HG03565 (cell line): Measurements from ENCODE around the gene DOCK4.

Experiments used
- ATAC-seq: cut with Tn5 transposase; IDR thresholded peaks from one replicate; pipeline ENCODE4 v1.9.1; 2021; ENCODE audit warnings: mild to moderate bottlenecking, moderate library complexity; ENCODE audit not compliant: unreplicated experiment

DOCK4 gene

GRCh38 chr7:112063974-112064373 is 142.2 kb downstream of the DOCK4 start:
- no peak for ATAC-seq

DNA sequence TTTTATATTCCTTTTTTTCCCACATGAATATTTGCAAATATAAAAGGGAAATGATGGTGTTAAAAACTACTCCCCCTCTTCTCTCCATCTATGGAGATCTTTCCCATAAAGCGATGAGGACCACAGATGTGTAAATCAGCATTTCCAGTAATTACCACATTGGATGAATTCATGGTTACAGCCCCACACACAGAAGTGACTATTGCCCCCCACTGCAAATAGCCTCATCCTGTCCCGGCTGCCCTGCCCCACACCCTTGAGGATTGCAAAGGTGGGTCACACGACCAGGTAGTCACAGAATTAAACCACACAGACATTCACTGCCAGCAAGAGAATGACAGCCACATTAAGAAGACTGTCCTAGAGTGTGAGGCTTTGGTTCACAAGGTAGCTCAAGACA is 145.1 kb downstream of the DOCK4 start:
- ATAC-seq = no peak

DNA sequence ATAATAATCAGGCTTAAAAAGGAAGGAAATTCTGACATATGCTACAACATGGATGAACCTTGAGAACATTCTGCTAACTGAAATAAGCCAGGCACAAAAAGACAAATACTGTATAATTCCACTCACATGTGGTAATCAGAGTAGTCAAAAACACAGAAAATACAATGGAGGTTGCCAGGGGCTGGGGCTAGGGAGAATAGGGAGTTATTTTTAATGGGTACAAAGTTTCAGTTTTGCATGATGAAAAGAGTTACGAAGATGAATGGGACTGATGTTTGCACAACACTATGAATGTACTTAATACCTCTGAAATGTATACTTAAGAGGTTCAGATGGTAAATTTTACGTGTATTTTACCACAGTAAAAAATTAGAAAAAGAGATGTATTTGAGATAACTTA is 145.6 kb downstream of the DOCK4 start:
- no peak for ATAC-seq

DNA sequence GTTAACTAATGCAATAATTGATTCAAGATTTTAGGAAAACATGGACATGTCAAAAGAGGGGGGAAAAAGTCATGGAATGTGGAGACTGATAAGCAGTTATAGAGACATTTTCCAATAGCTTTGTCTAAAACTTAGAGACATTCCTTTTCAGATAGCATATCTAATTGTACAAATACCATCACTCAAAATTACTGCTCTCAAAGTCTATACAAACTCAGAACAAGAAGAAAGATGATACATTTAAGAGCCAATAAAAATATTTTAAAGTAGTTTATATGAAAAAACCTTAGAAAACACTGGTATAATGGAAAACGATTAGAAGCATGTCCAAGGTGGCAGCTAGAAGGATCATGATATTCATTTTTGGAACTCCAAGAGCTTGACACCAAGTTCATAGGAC is 146.5 kb downstream of the DOCK4 start:
- ATAC-seq = no peak

GRCh38 chr7:112058686-112059085 is 147.5 kb downstream of the DOCK4 start:
- ATAC-seq = no peak

DNA sequence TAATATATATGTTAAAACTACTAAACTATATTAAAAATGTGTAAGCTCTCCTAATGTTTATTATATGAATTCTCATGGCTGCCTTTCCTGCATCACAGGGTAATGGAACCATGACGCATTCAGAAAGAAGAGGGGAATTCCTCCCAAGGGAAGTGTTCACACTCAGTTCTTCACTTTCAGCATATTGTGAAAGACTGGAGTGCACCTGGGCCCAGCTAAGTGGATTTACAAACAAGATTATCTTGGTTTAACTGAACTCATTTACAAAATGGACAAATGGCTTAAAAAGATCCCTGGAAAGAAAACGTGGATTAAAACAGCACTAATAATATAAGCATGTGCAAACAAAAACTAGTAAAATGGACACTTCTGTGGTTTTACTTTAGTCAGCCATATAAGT is 149.8 kb downstream of the DOCK4 start:
- peak; percentile 78 for ATAC-seq

- ATAC-seq = no peak
These were observed 152.5 kb downstream of the DOCK4 start for GRCh38 chr7:112053737-112054069.

DNA sequence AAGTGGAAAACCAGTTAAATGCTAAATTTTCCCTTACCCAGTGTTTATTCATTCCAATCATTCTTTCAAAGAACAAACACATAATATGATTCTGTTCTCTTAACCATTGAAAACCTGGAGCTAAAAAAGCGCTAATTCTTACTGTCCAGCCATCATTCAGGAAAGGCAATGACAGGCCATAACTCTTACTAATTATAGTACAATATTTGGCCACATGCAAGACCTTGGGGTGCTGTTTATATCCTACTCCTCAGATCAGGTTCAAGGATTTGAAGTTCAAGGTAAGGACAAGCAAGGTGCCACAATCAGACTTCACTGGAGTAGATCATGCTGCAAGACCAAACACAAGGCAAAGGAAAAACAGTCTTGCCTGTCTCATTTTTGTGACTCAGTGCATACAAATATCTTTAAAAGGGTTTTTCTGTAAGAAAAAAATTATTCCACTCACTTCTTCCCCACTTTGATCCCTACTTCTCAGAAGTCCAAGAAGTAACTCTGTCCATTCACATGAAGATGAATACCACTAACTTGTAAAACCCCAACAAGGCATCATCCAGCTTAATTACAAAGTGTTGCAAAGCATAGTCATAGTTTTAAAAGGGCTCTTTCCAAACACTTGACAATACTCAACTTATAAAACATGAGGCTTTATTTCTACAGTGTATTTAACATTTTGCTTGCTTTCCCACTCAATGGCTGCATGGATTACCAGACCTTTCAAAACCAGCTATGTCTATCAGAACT is 153.0 kb downstream of the DOCK4 start:
- no peak for ATAC-seq

DNA sequence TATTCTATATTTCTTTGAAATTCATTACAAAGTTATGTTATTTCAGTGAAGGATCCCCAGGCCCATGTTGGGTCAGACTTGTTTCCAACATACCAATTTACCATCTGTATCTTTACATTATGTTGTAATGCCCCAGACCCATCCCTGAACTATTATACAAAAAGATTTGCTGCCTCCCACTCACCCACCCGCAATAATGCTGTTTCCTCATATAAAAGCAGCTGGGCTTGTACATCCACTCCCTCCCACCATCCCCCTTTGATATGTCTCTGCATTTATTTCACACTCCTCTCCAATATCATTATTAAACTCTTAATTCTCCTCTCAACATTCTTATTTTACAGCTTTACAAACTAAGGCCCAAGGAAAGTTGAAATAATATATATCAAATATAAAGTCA is 153.7 kb downstream of the DOCK4 start:
- no peak for ATAC-seq

- ATAC-seq = no peak
These were observed 155.8 kb downstream of the DOCK4 start for GRCh38 chr7:112050250-112050881.

DNA sequence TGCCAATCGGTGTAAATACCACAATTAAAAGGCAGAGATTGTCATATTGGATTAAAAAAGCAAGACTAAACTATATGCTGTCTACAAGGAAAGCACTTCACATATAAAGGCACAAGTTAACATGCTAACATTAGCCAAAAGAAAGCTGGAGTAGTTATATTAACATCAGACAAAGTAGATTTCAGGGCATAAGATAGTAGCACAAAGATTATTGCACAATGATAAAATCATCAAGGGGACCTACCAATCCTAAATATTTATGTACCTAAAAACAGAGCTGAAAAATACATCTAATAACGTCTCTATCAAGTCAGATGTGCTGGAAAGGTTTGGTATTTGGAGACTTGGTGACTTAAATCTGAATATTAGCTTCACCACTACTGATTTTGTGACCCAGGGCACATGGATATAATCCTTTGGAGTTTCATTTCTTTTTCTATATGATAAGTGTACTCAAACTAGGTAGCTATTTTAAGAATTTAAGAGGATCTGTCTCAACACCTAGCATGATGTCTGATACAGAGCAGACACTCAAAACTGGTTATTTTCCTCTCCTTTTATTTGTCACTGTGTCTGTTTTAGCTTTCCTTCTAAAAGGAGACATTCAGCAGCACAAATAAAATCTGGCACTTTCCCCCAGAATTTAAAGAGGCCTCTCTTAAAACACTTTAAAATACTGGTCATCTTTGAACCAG is 156.5 kb downstream of the DOCK4 start:
- no peak for ATAC-seq

GRCh38 chr7:112047421-112047820 is 158.8 kb downstream of the DOCK4 start:
- no peak for ATAC-seq

- no peak for ATAC-seq
These were observed 161.0 kb downstream of the DOCK4 start for GRCh38 chr7:112045222-112045621.

DNA sequence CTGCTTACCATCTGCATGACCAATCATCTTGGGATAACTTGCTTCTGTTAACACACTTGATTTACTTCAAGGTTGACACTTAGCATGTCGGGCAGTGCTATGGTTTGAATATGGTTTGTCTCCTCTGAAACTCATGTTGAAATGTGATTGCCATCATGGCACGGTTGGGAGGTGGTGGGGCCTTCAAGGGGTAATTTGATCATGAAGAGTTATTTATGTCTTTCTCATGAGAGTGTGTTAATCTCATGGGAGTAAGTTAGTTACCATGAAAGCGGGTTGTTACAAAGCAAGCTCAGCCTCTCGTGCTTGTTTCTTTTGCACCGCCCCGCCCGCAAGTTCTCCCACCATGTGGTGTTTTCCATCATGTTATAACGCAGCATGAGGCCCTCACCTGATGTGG is 163.6 kb downstream of the DOCK4 start:
- no peak for ATAC-seq

DNA sequence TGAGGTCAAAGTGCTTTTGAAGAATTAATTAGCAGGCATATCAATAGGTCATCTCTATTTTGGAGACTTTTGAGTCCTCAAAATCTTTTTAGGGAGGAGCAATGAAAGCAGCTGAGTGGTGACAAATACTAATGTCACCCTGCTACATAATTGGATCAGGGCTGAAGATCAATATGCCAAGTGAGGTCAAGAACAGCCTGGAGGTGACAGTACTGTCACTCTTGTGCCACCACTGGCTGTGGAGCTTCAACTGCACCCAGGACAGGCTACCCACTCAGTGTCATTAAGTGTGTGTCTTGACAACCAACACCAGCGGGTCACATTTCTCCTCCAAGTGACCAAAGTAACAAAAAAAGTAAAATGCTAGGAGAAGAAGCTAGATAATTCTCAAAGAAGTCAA is 167.8 kb downstream of the DOCK4 start:
- no peak for ATAC-seq

- ATAC-seq = no peak
These were observed 170.1 kb downstream of the DOCK4 start for GRCh38 chr7:112036071-112036470.

DNA sequence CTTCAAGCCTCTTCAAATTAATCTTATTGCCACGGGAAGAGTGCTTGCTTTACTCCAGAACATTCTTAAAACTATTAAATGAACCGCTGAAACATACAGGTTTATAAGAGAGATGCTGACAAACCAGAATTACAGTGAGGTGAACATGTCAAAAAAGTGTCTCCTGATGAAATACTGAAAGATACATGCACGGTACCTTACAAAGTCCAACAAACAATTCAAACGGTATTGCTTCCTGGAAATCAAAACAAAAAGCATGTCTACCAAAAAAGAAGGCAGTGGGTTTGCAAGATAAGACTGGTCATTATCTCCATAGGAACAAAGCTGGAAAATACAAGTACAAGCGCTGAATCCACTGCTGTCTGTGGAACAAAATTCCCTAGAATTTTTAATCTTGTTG is 174.5 kb downstream of the DOCK4 start:
- ATAC-seq = no peak

GRCh38 chr7:112025556-112025955 is 180.6 kb downstream of the DOCK4 start:
- no peak for ATAC-seq

- ATAC-seq = no peak
These were observed 182.4 kb downstream of the DOCK4 start for GRCh38 chr7:112023786-112024185.

GRCh38 chr7:112023282-112023681 is 182.9 kb downstream of the DOCK4 start:
- ATAC-seq = no peak

GRCh38 chr7:112022128-112022527 is 184.1 kb downstream of the DOCK4 start:
- no peak for ATAC-seq

- ATAC-seq = no peak
These were observed 184.7 kb downstream of the DOCK4 start for GRCh38 chr7:112021379-112022044.
